Measurements from ENCODE around the gene STAB2.

GRCh38 chr12:103596981-103597380 is 9.9 kb downstream of the STAB2 start:
- TF ChIP-seq, protein P1, sequence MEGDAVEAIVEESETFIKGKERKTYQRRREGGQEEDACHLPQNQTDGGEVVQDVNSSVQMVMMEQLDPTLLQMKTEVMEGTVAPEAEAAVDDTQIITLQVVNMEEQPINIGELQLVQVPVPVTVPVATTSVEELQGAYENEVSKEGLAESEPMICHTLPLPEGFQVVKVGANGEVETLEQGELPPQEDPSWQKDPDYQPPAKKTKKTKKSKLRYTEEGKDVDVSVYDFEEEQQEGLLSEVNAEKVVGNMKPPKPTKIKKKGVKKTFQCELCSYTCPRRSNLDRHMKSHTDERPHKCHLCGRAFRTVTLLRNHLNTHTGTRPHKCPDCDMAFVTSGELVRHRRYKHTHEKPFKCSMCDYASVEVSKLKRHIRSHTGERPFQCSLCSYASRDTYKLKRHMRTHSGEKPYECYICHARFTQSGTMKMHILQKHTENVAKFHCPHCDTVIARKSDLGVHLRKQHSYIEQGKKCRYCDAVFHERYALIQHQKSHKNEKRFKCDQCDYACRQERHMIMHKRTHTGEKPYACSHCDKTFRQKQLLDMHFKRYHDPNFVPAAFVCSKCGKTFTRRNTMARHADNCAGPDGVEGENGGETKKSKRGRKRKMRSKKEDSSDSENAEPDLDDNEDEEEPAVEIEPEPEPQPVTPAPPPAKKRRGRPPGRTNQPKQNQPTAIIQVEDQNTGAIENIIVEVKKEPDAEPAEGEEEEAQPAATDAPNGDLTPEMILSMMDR (IDR thresholded peaks at IDR 0.05; ENCODE audit: insufficient read depth, low read length, poor library complexity, severe bottlenecking) = no peak
- TF ChIP-seq EZH2phosphoT487 (conservative IDR thresholded peaks at IDR 0.05; ENCODE audit: low read length) = no peak

All from SU-DHL-6 (cell line).